ENCODE data around the gene ZNF792.

DNA sequence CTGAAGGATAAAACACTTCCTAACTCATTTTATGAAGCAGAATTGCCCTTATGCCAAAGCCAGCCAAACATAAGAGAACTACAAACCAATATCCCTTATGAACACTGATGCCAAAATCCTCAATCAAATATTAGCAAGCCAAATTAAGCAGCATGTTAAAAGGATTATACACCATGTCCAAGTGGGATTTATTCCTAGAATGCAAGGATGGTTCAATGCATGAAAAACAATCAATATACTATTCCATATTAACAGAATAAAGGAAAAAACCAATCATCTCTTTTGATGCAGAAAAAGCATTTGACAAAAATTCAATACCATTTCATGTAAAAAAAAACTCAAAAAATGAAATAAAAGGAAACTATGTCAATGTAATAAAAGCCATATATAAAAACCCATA, 10.9 kb downstream of the ZNF792 start:
- TF ChIP-seq, protein P1, sequence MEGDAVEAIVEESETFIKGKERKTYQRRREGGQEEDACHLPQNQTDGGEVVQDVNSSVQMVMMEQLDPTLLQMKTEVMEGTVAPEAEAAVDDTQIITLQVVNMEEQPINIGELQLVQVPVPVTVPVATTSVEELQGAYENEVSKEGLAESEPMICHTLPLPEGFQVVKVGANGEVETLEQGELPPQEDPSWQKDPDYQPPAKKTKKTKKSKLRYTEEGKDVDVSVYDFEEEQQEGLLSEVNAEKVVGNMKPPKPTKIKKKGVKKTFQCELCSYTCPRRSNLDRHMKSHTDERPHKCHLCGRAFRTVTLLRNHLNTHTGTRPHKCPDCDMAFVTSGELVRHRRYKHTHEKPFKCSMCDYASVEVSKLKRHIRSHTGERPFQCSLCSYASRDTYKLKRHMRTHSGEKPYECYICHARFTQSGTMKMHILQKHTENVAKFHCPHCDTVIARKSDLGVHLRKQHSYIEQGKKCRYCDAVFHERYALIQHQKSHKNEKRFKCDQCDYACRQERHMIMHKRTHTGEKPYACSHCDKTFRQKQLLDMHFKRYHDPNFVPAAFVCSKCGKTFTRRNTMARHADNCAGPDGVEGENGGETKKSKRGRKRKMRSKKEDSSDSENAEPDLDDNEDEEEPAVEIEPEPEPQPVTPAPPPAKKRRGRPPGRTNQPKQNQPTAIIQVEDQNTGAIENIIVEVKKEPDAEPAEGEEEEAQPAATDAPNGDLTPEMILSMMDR (IDR thresholded peaks at IDR 0.05; ENCODE audit: insufficient read depth, low read depth, low read length), result no peak
- no peak for TF ChIP-seq EZH2 (IDR thresholded peaks at IDR 0.05; ENCODE audit: insufficient read depth, low read length)
